ENCODE measurements around the gene B4GALT1.

The B4GALT1 gene

DNA sequence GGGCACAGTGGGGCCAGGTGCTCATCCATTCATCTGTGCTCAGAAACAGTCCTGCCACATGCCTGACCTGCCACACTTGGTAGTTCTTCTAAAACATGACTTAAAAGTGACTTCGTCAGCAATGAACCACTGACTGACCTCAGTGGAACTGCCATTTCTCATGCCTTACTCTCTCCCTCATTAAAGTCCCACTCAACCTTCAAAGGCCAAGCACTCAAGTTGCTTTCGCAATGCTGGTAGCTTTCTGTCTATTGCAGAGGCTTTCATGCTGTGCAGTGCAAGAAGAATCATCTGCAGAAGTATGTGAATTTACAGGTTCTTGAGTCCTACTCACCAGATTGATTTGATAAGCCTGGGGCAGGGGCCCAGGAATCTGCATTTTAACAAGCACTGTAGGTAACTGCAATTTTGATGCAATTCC, 23.9 kb downstream of the B4GALT1 start:
- no peaks in the 10 kb centered on the region for H3K36me3 ChIP-seq (ENCODE audit: control insufficient read depth, insufficient read depth, low read length)
- H3K9me3 ChIP-seq (ENCODE audit: control insufficient read depth, low read length) = no peaks in the 10 kb centered on the region
- H3K27me3 ChIP-seq (ENCODE audit: control insufficient read depth, insufficient read depth, low read length) = no peaks in the 10 kb centered on the region
- no peak overlapping the region for H3K4me3 ChIP-seq (ENCODE audit: low read depth, low read length)
- H3K4me1 ChIP-seq = peaks cover 26% of the 10 kb centered on the region
- no peak overlapping the region for H3K4me2 ChIP-seq (ENCODE audit: low read length)
- H3K27ac ChIP-seq = peak overlapping the region; percentile 34
- H3K9ac ChIP-seq = no peak overlapping the region
- no peak for TF ChIP-seq CTCF (IDR thresholded peaks at IDR 0.05)
- H3K79me2 ChIP-seq = peaks cover 55% of the 10 kb centered on the region
- no peak overlapping the region for H2AFZ ChIP-seq

- Histone ChIP-seq H3K36me3 (ENCODE audit: control insufficient read depth, insufficient read depth, low read length) (no peaks in the 10 kb centered on the region), H2AFZ (no peak overlapping the region), H3K4me2 (ENCODE audit: low read length) (no peak overlapping the region), H3K4me3 (ENCODE audit: low read depth, low read length) (no peak overlapping the region), H3K9ac (no peak overlapping the region), H3K27ac (no peak overlapping the region), H3K27me3 (ENCODE audit: control insufficient read depth, insufficient read depth, low read length) (no peaks in the 10 kb centered on the region), H3K9me3 (ENCODE audit: control insufficient read depth, low read length) (no peaks in the 10 kb centered on the region), H3K79me2 (peaks cover 63% of the 10 kb centered on the region), H3K4me1 (peaks cover 26% of the 10 kb centered on the region)
- TF ChIP-seq CTCF (IDR thresholded peaks at IDR 0.05) = no peak
These were observed 24.6 kb downstream of the B4GALT1 start for GRCh38 chr9:33142535-33142934.

- no peak overlapping the region for H3K9ac ChIP-seq
These were observed 26.5 kb downstream of the B4GALT1 start for GRCh38 chr9:33140401-33141360.

GRCh38 chr9:33139421-33140228, 27.5 kb downstream of the B4GALT1 start:
- no peak for TF ChIP-seq CTCF (IDR thresholded peaks at IDR 0.05)
- peak overlapping the region; percentile 24 for H3K4me2 ChIP-seq (ENCODE audit: low read length)
- no peak overlapping the region for H3K4me3 ChIP-seq (ENCODE audit: low read depth, low read length)
- H3K27ac ChIP-seq = peak overlapping the region; percentile 82
- H3K27me3 ChIP-seq (ENCODE audit: control insufficient read depth, insufficient read depth, low read length) = no peaks in the 10 kb centered on the region
- H3K4me1 ChIP-seq = peaks cover 31% of the 10 kb centered on the region
- no peaks in the 10 kb centered on the region for H3K36me3 ChIP-seq (ENCODE audit: control insufficient read depth, insufficient read depth, low read length)
- H3K9me3 ChIP-seq (ENCODE audit: control insufficient read depth, low read length) = no peaks in the 10 kb centered on the region
- no peak overlapping the region for H3K9ac ChIP-seq
- H3K79me2 ChIP-seq = peaks cover 56% of the 10 kb centered on the region
- no peak overlapping the region for H2AFZ ChIP-seq

More at GRCh38 chr9:33140401-33141360, 26.5 kb downstream of the B4GALT1 start:
- no peaks in the 10 kb centered on the region for H3K9me3 ChIP-seq (ENCODE audit: control insufficient read depth, low read length)
- H3K4me1 ChIP-seq = peaks cover 28% of the 10 kb centered on the region
- H3K4me2 ChIP-seq (ENCODE audit: low read length) = peak overlapping the region; percentile 20
- no peak overlapping the region for H2AFZ ChIP-seq
- peak overlapping the region; percentile 82 for H3K27ac ChIP-seq
- no peak for TF ChIP-seq CTCF (IDR thresholded peaks at IDR 0.05)
- no peaks in the 10 kb centered on the region for H3K36me3 ChIP-seq (ENCODE audit: control insufficient read depth, insufficient read depth, low read length)
- H3K27me3 ChIP-seq (ENCODE audit: control insufficient read depth, insufficient read depth, low read length) = no peaks in the 10 kb centered on the region
- H3K79me2 ChIP-seq = peaks cover 61% of the 10 kb centered on the region
- no peak overlapping the region for H3K4me3 ChIP-seq (ENCODE audit: low read depth, low read length)

Measured in parathyroid adenoma (tissue), 2 donors.